Measurements from ENCODE around the gene NECTIN4.

NECTIN4 gene

DNA sequence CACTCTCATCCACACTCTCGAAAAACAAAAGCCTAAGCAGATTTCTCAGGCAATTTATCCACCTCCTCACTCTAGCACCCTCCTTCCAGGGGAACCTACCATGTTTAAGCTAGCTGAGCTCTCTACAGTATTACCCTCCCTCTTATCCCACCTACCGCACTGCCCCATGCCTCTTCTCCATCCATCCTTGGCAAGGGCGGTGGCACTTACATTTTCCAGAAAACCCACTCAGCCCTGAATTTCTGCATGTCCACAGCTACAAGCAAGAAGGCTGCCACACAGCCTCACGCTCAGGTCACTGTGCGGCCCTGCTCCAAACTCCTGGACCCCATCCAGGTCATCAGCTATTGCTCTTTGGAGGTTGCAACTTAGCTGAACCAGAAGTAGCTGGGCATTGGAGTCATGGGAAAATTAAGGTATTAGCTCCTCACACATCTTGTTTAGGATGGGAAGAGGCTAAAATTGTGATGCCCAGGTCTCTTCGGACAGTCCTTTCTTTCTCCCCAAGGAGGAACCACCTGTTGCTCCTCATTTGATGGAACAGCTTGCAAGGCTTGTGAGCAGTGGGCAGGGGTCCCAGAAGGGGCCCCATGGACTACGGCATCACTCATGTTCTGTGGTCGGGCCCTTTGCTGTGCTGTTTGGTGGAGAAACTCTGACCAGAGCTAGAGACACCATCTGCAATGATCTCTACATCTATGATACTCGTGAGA, 9.9 kb upstream of the NECTIN4 start:
- no peak overlapping the region for H3K9ac ChIP-seq
- H2AFZ ChIP-seq: peak overlapping the region; percentile 83
- peak overlapping the region; percentile 65 for H3K4me3 ChIP-seq (ENCODE audit: low read depth, low read length)
- H3K79me2 ChIP-seq: no peaks in the 10 kb centered on the region
- no peak for TF ChIP-seq CTCF (IDR thresholded peaks at IDR 0.05)
- no peak overlapping the region for H3K27ac ChIP-seq
- no peaks in the 10 kb centered on the region for H3K36me3 ChIP-seq (ENCODE audit: control insufficient read depth, insufficient read depth, low read length)
- H3K4me1 ChIP-seq: no peaks in the 10 kb centered on the region
- H3K4me2 ChIP-seq (ENCODE audit: low read length): peak overlapping the region; percentile 71
- no peaks in the 10 kb centered on the region for H3K27me3 ChIP-seq (ENCODE audit: control insufficient read depth, insufficient read depth, low read length)
- no peaks in the 10 kb centered on the region for H3K9me3 ChIP-seq (ENCODE audit: control insufficient read depth, low read length)

GRCh38 chr1:161098210-161099068, 9.1 kb upstream of the NECTIN4 start, which contains the start of gene KLHDC9:
Gene KLHDC9 (plus strand): TSS chr1:161098361. CDS start chr1:161098536, 175 bp downstream.
- Histone ChIP-seq H3K4me1 (no peaks in the 10 kb centered on the region), H3K4me2 (ENCODE audit: low read length) (peak within 1 kb of the TSS; percentile 71), H3K36me3 (ENCODE audit: control insufficient read depth, insufficient read depth, low read length) (no peaks in the 10 kb centered on the region), H3K27ac (peak within 1 kb of the TSS; percentile 58), H3K9me3 (ENCODE audit: control insufficient read depth, low read length) (no peaks in the 10 kb centered on the region), H3K9ac (no peak within 1 kb of the TSS), H3K4me3 (ENCODE audit: low read depth, low read length) (peak within 1 kb of the TSS; percentile 65), H2AFZ (peak within 1 kb of the TSS; percentile 83), H3K79me2 (no peaks in the 10 kb centered on the region), H3K27me3 (ENCODE audit: control insufficient read depth, insufficient read depth, low read length) (no peaks in the 10 kb centered on the region)
- peak; percentile 27 for TF ChIP-seq CTCF (IDR thresholded peaks at IDR 0.05)

DNA sequence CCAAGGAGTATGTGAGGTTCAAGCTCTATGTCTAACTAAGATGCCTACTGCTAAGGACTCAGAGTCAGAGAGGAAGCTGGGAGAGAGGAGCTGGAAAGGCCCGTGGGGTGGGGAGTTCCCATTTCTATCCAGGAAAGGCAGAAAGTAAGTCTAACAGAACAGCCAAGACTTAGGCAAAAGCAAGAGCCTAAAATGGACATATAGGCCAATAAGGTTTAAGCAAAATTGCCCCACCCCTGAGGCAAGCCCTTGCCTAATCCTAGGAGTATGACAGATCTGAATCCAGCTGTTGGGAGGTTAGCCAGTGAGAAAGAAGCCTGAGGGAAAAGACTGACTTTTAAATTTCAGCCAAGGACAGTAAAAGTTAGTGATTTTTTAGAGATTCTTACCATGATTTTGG, 7.2 kb upstream of the NECTIN4 start:
- no peak overlapping the region for H3K27ac ChIP-seq

GRCh38 chr1:161096015-161096414, 6.7 kb upstream of the NECTIN4 start:
- H3K36me3 ChIP-seq (ENCODE audit: control insufficient read depth, insufficient read depth, low read length): no peaks in the 10 kb centered on the region
- no peak overlapping the region for H3K9ac ChIP-seq
- no peaks in the 10 kb centered on the region for H3K79me2 ChIP-seq
- TF ChIP-seq CTCF (IDR thresholded peaks at IDR 0.05): no peak
- H3K27ac ChIP-seq: no peak overlapping the region
- H3K4me1 ChIP-seq: no peaks in the 10 kb centered on the region
- no peaks in the 10 kb centered on the region for H3K27me3 ChIP-seq (ENCODE audit: control insufficient read depth, insufficient read depth, low read length)
- no peaks in the 10 kb centered on the region for H3K9me3 ChIP-seq (ENCODE audit: control insufficient read depth, low read length)
- H3K4me3 ChIP-seq (ENCODE audit: low read depth, low read length): no peak overlapping the region
- no peak overlapping the region for H2AFZ ChIP-seq
- H3K4me2 ChIP-seq (ENCODE audit: low read length): no peak overlapping the region

More for the DNA sequence above, 7.2 kb upstream of the NECTIN4 start:
- Histone ChIP-seq H3K79me2 (no peaks in the 10 kb centered on the region), H2AFZ (no peak overlapping the region), H3K27me3 (ENCODE audit: control insufficient read depth, insufficient read depth, low read length) (no peaks in the 10 kb centered on the region), H3K4me2 (ENCODE audit: low read length) (no peak overlapping the region), H3K4me3 (ENCODE audit: low read depth, low read length) (no peak overlapping the region), H3K36me3 (ENCODE audit: control insufficient read depth, insufficient read depth, low read length) (no peaks in the 10 kb centered on the region), H3K4me1 (no peaks in the 10 kb centered on the region), H3K9ac (no peak overlapping the region), H3K9me3 (ENCODE audit: control insufficient read depth, low read length) (no peaks in the 10 kb centered on the region)
- no peak for TF ChIP-seq CTCF (IDR thresholded peaks at IDR 0.05)
